Adipocyte (in vitro differentiated cells): ENCODE data around the gene FNDC1.

Source experiments
- DNase-seq: peaks from one replicate; pipeline ENCODE4 v3.0.0-alpha.2; 2015; ENCODE audit warnings: low read depth
- H3K27me3 ChIP-seq: replicated peaks from 2 replicates; pipeline ENCODE4 v1.7.0; 2013; ENCODE audit warnings: mild to moderate bottlenecking, low read length, moderate library complexity; ENCODE audit not compliant: control insufficient read depth, insufficient read depth
- H3K36me3 ChIP-seq: 2 replicates; pipeline ENCODE4 v1.7.0; 2013; ENCODE audit warnings: low read length, mild to moderate bottlenecking, moderate library complexity; ENCODE audit not compliant: control insufficient read depth, insufficient read depth, severe bottlenecking
- H3K4me1 ChIP-seq: 2 replicates; pipeline ENCODE4 v1.7.0; 2013; ENCODE audit warnings: mild to moderate bottlenecking, low read length, moderate library complexity; ENCODE audit not compliant: control insufficient read depth, insufficient read depth
- H3K4me3 ChIP-seq: 2 replicates; pipeline ENCODE4 v1.7.0; 2013; ENCODE audit warnings: mild to moderate bottlenecking, low read length, moderate library complexity
- H3K9ac ChIP-seq: 2 replicates; pipeline ENCODE4 v1.7.0; 2013; ENCODE audit warnings: mild to moderate bottlenecking, low read length, moderate library complexity
- H3K9me3 ChIP-seq: 2 replicates; pipeline ENCODE4 v1.7.0; 2013; ENCODE audit warnings: mild to moderate bottlenecking, low read length, moderate library complexity; ENCODE audit not compliant: control insufficient read depth

Gene FNDC1

DNA sequence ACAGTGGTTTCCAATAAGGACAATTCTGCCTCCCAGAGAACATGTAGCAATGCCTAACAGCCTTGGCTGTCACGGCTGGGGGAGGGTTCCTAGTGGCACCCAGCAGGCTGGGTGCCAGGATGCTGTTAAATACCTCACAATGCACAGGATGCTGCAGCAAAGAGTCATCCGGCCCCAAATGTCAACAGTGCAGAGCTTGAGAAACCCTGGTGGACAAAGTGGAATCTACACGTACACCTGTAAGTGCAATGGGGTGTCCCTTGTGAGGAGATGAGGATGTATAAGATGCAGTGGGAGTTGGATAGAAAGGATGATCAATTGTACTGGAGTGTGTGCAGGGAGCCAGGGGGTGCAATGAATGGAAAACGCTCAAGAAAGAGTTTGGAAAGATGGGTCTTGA is 142.4 kb downstream of the FNDC1 start:
- peak; percentile 32 for DNase-seq
- Histone ChIP-seq H3K27me3 (no peaks in the 10 kb centered on the region), H3K9ac (no peak overlapping the region), H3K4me3 (no peak overlapping the region), H3K36me3 (no peaks in the 10 kb centered on the region), H3K4me1 (peaks cover 37% of the 10 kb centered on the region), H3K9me3 (no peaks in the 10 kb centered on the region)

DNA sequence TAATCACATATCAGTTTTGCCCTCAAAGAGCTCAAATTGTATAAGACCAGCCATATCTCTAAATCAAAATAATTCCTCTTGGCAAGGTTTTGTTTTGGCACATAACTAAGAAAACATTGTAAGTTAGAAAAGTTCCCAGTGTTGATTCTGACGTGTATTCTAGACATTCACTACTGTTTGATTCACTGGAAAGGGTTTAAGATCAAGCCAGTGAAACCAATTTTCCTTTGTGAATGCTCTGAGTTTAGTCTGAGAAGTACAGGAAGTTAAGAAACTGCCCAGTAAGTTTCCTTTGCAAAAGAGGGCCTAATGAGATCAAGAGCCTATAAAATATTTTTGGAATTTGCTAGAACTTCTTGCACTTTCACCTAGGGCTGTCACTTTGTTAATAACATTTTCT is 143.0 kb downstream of the FNDC1 start:
- Histone ChIP-seq H3K4me3 (no peak overlapping the region), H3K4me1 (peaks cover 31% of the 10 kb centered on the region), H3K36me3 (no peaks in the 10 kb centered on the region), H3K27me3 (no peaks in the 10 kb centered on the region), H3K9ac (no peak overlapping the region), H3K9me3 (no peaks in the 10 kb centered on the region)
- peak; percentile 36 for DNase-seq

DNA sequence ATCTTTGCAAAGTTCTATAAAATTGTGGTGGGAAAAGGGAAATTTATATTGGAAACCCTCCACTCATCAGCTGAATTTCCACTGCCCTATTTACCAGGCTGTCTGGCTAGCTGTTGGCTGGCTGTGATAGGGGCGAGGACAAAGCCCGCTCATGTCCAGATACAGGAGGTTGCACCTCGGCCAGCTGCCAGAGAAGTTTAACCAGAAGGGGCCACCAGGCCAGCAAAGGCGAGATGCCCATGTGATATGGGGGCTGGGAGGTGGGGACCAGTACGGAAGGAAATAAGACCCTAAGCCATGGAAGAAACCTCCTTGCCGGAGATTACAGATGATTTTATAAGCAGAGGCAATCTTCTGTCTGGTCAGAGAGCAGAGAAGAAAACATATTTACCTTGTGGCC is 143.8 kb downstream of the FNDC1 start:
- Histone ChIP-seq H3K4me3 (no peak overlapping the region), H3K27me3 (no peaks in the 10 kb centered on the region), H3K9me3 (no peaks in the 10 kb centered on the region), H3K4me1 (peaks cover 25% of the 10 kb centered on the region), H3K9ac (no peak overlapping the region), H3K36me3 (no peaks in the 10 kb centered on the region)
- DNase-seq: no peak

DNA sequence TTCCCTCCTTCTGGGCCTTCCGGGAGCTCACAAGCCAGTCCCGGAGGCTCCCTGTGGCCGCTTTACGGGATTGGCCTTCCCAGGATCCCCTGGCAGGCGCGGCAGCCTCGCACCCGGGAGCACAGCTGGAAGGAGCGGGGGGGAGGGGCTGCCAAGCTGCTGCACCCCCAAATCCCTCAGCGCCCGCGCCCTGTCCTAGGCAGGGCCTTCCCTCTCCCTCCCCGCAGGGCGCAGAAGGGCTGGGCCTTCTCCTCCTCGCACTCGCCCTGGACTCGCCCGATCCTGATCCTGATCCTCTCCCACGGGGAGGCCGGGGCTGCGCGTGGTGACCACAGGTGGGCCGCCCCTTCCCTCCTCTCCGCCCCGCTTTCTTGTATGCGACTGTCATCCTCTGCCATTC is 146.4 kb downstream of the FNDC1 start:
- Histone ChIP-seq H3K9me3 (no peaks in the 10 kb centered on the region), H3K4me1 (peaks cover 22% of the 10 kb centered on the region)
- no peak for DNase-seq

DNA sequence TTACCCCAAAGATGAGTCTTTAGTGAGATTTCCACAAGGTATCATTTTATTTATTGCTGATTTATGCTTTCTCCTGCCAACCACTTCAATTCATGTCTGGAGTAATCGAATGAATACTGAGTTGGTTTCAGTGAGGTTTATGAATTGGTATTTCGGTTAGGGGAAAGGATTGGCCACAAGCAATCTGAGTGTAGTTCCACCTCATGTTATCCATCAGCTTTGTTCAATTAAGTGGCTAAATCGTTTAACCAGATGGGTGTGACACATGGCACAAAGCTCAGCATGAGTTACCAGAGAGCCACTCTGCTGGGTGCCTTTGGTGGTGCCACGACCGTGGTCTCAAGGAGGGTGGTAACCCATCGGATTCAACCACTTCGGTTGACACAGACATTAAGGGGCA is 148.2 kb downstream of the FNDC1 start:
- Histone ChIP-seq H3K4me3 (no peak overlapping the region), H3K27me3 (peaks cover 10% of the 10 kb centered on the region), H3K9ac (no peak overlapping the region), H3K9me3 (no peaks in the 10 kb centered on the region), H3K4me1 (peaks cover 6% of the 10 kb centered on the region), H3K36me3 (no peaks in the 10 kb centered on the region)
- no peak for DNase-seq

More for the DNA sequence above, 146.4 kb downstream of the FNDC1 start:
- H3K4me3 ChIP-seq: no peak overlapping the region
- H3K27me3 ChIP-seq: peaks cover 4% of the 10 kb centered on the region
- no peaks in the 10 kb centered on the region for H3K36me3 ChIP-seq
- H3K9ac ChIP-seq: no peak overlapping the region

DNA sequence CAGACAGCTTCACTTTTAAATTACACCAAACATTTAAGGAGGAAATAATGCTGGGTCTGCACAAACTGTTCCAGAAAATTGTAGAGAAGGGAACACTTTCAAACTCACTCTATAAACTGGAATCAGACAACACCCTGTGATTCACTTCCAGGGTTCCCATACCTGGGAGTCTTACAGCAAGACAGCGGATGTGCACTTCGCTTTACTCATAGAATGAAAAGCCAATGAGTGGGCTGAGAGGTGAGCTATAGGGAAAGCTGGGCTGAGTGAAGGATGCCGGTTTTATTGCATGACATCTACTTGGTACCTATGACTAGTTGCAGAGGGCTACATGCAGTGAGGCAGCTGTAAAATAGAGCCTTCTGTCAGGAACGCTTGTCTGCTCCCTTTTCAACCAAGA is 152.1 kb downstream of the FNDC1 start:
- Histone ChIP-seq H3K36me3 (no peaks in the 10 kb centered on the region), H3K4me3 (no peak overlapping the region), H3K27me3 (peaks cover 10% of the 10 kb centered on the region), H3K4me1 (no peaks in the 10 kb centered on the region), H3K9ac (no peak overlapping the region), H3K9me3 (no peaks in the 10 kb centered on the region)
- no peak for DNase-seq
